Retina (tissue), 1 donor: Measurements from ENCODE around the gene SAMD8.
"Not testable (repeated sequence)": the region's sequence is repeated elsewhere in the genome, so short reads cannot be mapped to it uniquely, and the experiment has no call there.

Experiments used
- DNase-seq: peaks from one replicate; pipeline ENCODE4 v3.0.0-alpha.2; 2016

The SAMD8 gene

GRCh38 chr10:75143353-75143752, 31.9 kb downstream of the SAMD8 start:
- DNase-seq: no peak

GRCh38 chr10:75145590-75145989, 34.1 kb downstream of the SAMD8 start:
- DNase-seq: no peak

- DNase-seq: no peak
Observed at GRCh38 chr10:75146780-75147179, 35.3 kb downstream of the SAMD8 start.

GRCh38 chr10:75150656-75151055, 39.2 kb downstream of the SAMD8 start:
- no peak for DNase-seq

- DNase-seq: no peak
Observed at GRCh38 chr10:75159519-75159918, 48.1 kb downstream of the SAMD8 start.

- no peak for DNase-seq
Observed at GRCh38 chr10:75165684-75166622, 54.5 kb downstream of the SAMD8 start.

GRCh38 chr10:75166623-75166972, 55.1 kb downstream of the SAMD8 start:
- DNase-seq: no peak

- DNase-seq: no peak
Observed at GRCh38 chr10:75168275-75168674, 56.8 kb downstream of the SAMD8 start.

- no peak for DNase-seq
Observed at GRCh38 chr10:75170215-75170614, 58.8 kb downstream of the SAMD8 start.

- no peak for DNase-seq
Observed at GRCh38 chr10:75175046-75175445, 63.6 kb downstream of the SAMD8 start.

GRCh38 chr10:75176046-75176445, 64.6 kb downstream of the SAMD8 start:
- DNase-seq: no peak

- no peak for DNase-seq
Observed at GRCh38 chr10:75176736-75177135, 65.3 kb downstream of the SAMD8 start.

GRCh38 chr10:75179657-75180177, 68.3 kb downstream of the SAMD8 start:
- DNase-seq: no peak

- DNase-seq: no peak
Observed at GRCh38 chr10:75180592-75180991, 69.1 kb downstream of the SAMD8 start.

- DNase-seq: no peak
Observed at GRCh38 chr10:75181073-75181472, 69.6 kb downstream of the SAMD8 start.

- no peak for DNase-seq
Observed at GRCh38 chr10:75186310-75186709, 74.9 kb downstream of the SAMD8 start.

GRCh38 chr10:75187961-75188426, 76.5 kb downstream of the SAMD8 start:
- peak; percentile 15 for DNase-seq

GRCh38 chr10:75188522-75188921, 77.1 kb downstream of the SAMD8 start:
- DNase-seq: not testable (repeated sequence)

- no peak for DNase-seq
Observed at GRCh38 chr10:75189266-75190096, 78.0 kb downstream of the SAMD8 start.

- DNase-seq: no peak
Observed at GRCh38 chr10:75191821-75192568, 80.5 kb downstream of the SAMD8 start.

GRCh38 chr10:75194625-75195024, 83.2 kb downstream of the SAMD8 start:
- DNase-seq: not testable (repeated sequence)

GRCh38 chr10:75195035-75195763, 83.7 kb downstream of the SAMD8 start:
- DNase-seq: no peak
